SK-N-SH (cell line): ENCODE data around the gene LIMK1. TPM values are rescaled to one million over a fixed set of nuclear protein-coding genes. Genes with fewer than 3 reads are reported as not detected.
A peak's percentile ranks its signal among the peaks of the same experiment; 100 is the strongest.

Experiments used
- CTCF ChIA-PET: fragments of 300-600, 350-600 bp; formaldehyde crosslinking; extraction: SDS; loops from one replicate; lab custom pipeline; 2021; lab: Yijun Ruan, JAX
- POLR2A ChIA-PET: fragments of 350-600 bp; sonication (Branson Sonifier 250); formaldehyde crosslinking; extraction: SDS; loops from one replicate; lab custom pipeline; 2020; ENCODE audit warnings: antibody characterized with exemption, inconsistent platforms; lab: Yijun Ruan, JAX
- DNase-seq: peaks from one replicate; pipeline ENCODE4 v3.0.0; 2012
- H2AFZ ChIP-seq: fragments of 200-600 bp; sonication (generic); 2 replicates; pipeline ENCODE4 v1.8.1; 2016; ENCODE audit warnings: antibody characterized with exemption, mild to moderate bottlenecking, low read depth
- H3F3A ChIP-seq: fragments of 200-600 bp; sonication (generic); replicated peaks from 2 replicates; pipeline ENCODE3; 2016; ENCODE audit warnings: antibody characterized with exemption, mild to moderate bottlenecking; ENCODE audit not compliant: insufficient read depth
- H3K27ac ChIP-seq, 2 experiments: fragments of 200-500 bp in 1 of 2; fragments of 200-600 bp in 1 of 2; sonication (Bioruptor generic) in 1 of 2; sonication (generic), shearing (Covaris generic) in 1 of 2; 2 replicates each; pipeline versions ENCODE4 v1.5.1 to v1.6.1; 2014 to 2016; ENCODE audit warnings: low read depth in 2 of 2, inconsistent platforms in 1 of 2, low read length in 1 of 2, mild to moderate bottlenecking in 1 of 2, mixed read lengths in 1 of 2
- H3K27me3 ChIP-seq: fragments of 200-600 bp; sonication (generic), shearing (Covaris generic); 2 replicates; pipeline ENCODE4 v1.6.1; 2016; ENCODE audit warnings: mixed run types; ENCODE audit not compliant: insufficient read depth
- H3K36me3 ChIP-seq, 2 experiments: fragments of 200-500 bp in 1 of 2; fragments of 200-600 bp in 1 of 2; sonication (Bioruptor generic) in 1 of 2; sonication (generic) in 1 of 2; replicated peaks in 1 of 2; 2 replicates each; pipeline versions ENCODE3 to v1.5.1; 2014 to 2016; ENCODE audit warnings: low read length in 1 of 2, mild to moderate bottlenecking in 1 of 2; ENCODE audit not compliant: insufficient read depth in 2 of 2, control insufficient read depth in 1 of 2
- H3K4me1 ChIP-seq, 2 experiments: fragments of 200-500 bp in 1 of 2; fragments of 200-600 bp in 1 of 2; sonication (Bioruptor generic) in 1 of 2; sonication (generic), shearing (Covaris generic) in 1 of 2; 2 replicates each; pipeline versions ENCODE4 v1.5.1 to v1.6.1; 2014 to 2016; ENCODE audit warnings: low read depth in 1 of 2, low read length in 1 of 2, mixed run types in 1 of 2; ENCODE audit not compliant: insufficient read depth in 2 of 2, control insufficient read depth in 1 of 2
- H3K4me2 ChIP-seq: fragments of 200-600 bp; sonication (generic), shearing (Covaris generic); 2 replicates; pipeline ENCODE4 v1.6.1; 2017; ENCODE audit warnings: mixed run types
- H3K4me3 ChIP-seq, 2 experiments: fragments of 200-500 bp in 1 of 2; fragments of 200-600 bp in 1 of 2; sonication (Bioruptor generic) in 1 of 2; sonication (generic), shearing (Covaris generic) in 1 of 2; 2 replicates each; pipeline versions ENCODE4 v1.5.1 to v1.8.1; 2014 to 2016; ENCODE audit warnings: low read depth in 2 of 2, inconsistent platforms in 1 of 2, low read length in 1 of 2, mild to moderate bottlenecking in 1 of 2, mixed read lengths in 1 of 2, moderate library complexity in 1 of 2
- H3K79me2 ChIP-seq: fragments of 200-600 bp; sonication (generic); 2 replicates; pipeline ENCODE4 v1.8.1; 2017; ENCODE audit warnings: mild to moderate bottlenecking; ENCODE audit not compliant: insufficient read depth
- H3K9ac ChIP-seq: fragments of 200-600 bp; sonication (generic); 2 replicates; pipeline ENCODE4 v1.6.1; 2017; ENCODE audit warnings: mixed run types
- H3K9me2 ChIP-seq: fragments of 200-600 bp; sonication (generic); 2 replicates; pipeline ENCODE4 v1.6.1; 2017; ENCODE audit warnings: mixed run types
- H3K9me3 ChIP-seq: fragments of 200-600 bp; sonication (generic); 2 replicates; pipeline ENCODE4 v1.6.1; 2017; ENCODE audit warnings: mixed run types, mild to moderate bottlenecking, moderate library complexity
- H4K20me1 ChIP-seq: fragments of 200-600 bp; sonication (generic); 2 replicates; pipeline ENCODE4 v1.6.1; 2017; ENCODE audit warnings: mild to moderate bottlenecking, mixed run types; ENCODE audit not compliant: insufficient read depth
- EP300 ChIP-seq, 2 experiments: IDR thresholded peaks; 2 replicates each; pipeline versions ENCODE4 v1.4.0 to v1.6.1; 2012; ENCODE audit warnings: borderline replicate concordance in 1 of 2, low read depth in 1 of 2, low read length in 1 of 2
- MEF2A ChIP-seq: IDR thresholded peaks from 2 replicates; pipeline ENCODE4 v1.4.0; 2012; ENCODE audit warnings: low read depth, borderline replicate concordance
- MXI1 ChIP-seq: IDR thresholded peaks from 2 replicates; pipeline ENCODE4 v1.6.1; 2012; ENCODE audit warnings: mild to moderate bottlenecking, low read depth, low read length, improper control_type of control experiment
- POLR2AphosphoS5 ChIP-seq: IDR thresholded peaks from 2 replicates; pipeline ENCODE4 v1.6.1; 2012; ENCODE audit warnings: low read depth, low read length
- RXRA ChIP-seq: IDR thresholded peaks from 2 replicates; pipeline ENCODE4 v1.4.0; 2012; ENCODE audit warnings: low read depth, mild to moderate bottlenecking, borderline replicate concordance
- SIN3A ChIP-seq: IDR thresholded peaks from 2 replicates; pipeline ENCODE4 v1.6.1; 2012; ENCODE audit warnings: low read depth, mild to moderate bottlenecking, low read length, moderate library complexity, borderline replicate concordance
- TCF12 ChIP-seq: IDR thresholded peaks from 2 replicates; pipeline ENCODE4 v1.4.0; 2012
- USF1 ChIP-seq: IDR thresholded peaks from 2 replicates; pipeline ENCODE4 v1.4.0; 2012; ENCODE audit warnings: low read depth, borderline replicate concordance
- USF2 ChIP-seq: fragments of 150-350 bp; IDR thresholded peaks from 2 replicates; pipeline ENCODE4 v1.6.1; 2017; ENCODE audit warnings: antibody characterized with exemption, low read length, low read depth, borderline replicate concordance
- WGBS: methylation state at CpG from one replicate; pipeline ENCODE4 v1.1.6; 2017; ENCODE audit warnings: low lambda C conversion rate; 5-methylcytosine and 5-hydroxymethylcytosine counted together
- polyA plus RNA-seq, 3 experiments: library from polyadenylated mRNA; depleted of rRNA; stranded (reverse); fragments of >200 nt; gene quantifications; 2 replicates each; pipeline ENCODE4 v1.2.3, GENCODE V29; 2012
- TF ChIP-seq, protein P1 (sequence below): fragments of 200-600 bp; sonication (generic); IDR thresholded peaks from 2 replicates; pipeline ENCODE4 v1.6.1; 2017; ENCODE audit warnings: antibody characterized with exemption, mild to moderate bottlenecking, moderate library complexity
- TF ChIP-seq, protein P2 (sequence below): IDR thresholded peaks from 2 replicates; pipeline ENCODE4 v1.4.0; 2012; ENCODE audit warnings: low read depth

LIMK1 gene
- polyA plus RNA-seq, 1 of the 3 experiments (the other 2 are of a cell fraction), result 86.6 TPM

GRCh38 chr7:74092321-74092963, 8.8 kb downstream of the LIMK1 start (continued):
- TF ChIP-seq POLR2AphosphoS5 (no peak), MEF2A (no peak), SIN3A (no peak), TCF12 (no peak), EP300 (IDR thresholded peaks at IDR 0.05; ENCODE audit: borderline replicate concordance in 1 of 2, low read depth in 1 of 2, low read length in 1 of 2) (no peak), USF2 (no peak)
- TF ChIP-seq, protein P1, sequence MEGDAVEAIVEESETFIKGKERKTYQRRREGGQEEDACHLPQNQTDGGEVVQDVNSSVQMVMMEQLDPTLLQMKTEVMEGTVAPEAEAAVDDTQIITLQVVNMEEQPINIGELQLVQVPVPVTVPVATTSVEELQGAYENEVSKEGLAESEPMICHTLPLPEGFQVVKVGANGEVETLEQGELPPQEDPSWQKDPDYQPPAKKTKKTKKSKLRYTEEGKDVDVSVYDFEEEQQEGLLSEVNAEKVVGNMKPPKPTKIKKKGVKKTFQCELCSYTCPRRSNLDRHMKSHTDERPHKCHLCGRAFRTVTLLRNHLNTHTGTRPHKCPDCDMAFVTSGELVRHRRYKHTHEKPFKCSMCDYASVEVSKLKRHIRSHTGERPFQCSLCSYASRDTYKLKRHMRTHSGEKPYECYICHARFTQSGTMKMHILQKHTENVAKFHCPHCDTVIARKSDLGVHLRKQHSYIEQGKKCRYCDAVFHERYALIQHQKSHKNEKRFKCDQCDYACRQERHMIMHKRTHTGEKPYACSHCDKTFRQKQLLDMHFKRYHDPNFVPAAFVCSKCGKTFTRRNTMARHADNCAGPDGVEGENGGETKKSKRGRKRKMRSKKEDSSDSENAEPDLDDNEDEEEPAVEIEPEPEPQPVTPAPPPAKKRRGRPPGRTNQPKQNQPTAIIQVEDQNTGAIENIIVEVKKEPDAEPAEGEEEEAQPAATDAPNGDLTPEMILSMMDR, result no peak
- TF ChIP-seq, all 33 proteins: peak for 0

- Histone ChIP-seq H3K27me3 (no peaks in the 10 kb centered on the region), H3K9ac (peak overlapping the region; percentile 52; the same call in 1 of the 2 replicates), H3F3A (peaks cover 54% of the 10 kb centered on the region), H3K27ac (peak overlapping the region; percentile 95), H3K9me2 (no peaks in the 10 kb centered on the region), H4K20me1 (no peaks in the 10 kb centered on the region), H3K4me1 (peaks cover 40 to 42% of the 10 kb centered on the region in 2 experiments; a peak in 3 of 4 replicates), H3K4me2 (peak overlapping the region; percentile 96), H2AFZ (no peak overlapping the region), H3K4me3 (no peak overlapping the region; a peak in 2 of 4 replicates), H3K36me3 (peaks cover 21 to 50% of the 10 kb centered on the region in 2 experiments), H3K9me3 (no peaks in the 10 kb centered on the region), H3K79me2 (peaks cover 62% of the 10 kb centered on the region)
- 68% methylated on average over 9 of the region's 12 CpGs for WGBS
- POLR2A ChIA-PET, result interaction anchor here (1.5 to 2.3 kb wide), 3 partner anchors 9 to 80 kb away, joined by 3 to 10 read pairs (median 5); partner anchors contain the start of gene LIMK1
- peak; percentile 87 for DNase-seq
- TF ChIP-seq USF1 (no peak), RXRA (no peak), MXI1 (peak; percentile 78), POLR2AphosphoS5 (no peak)
- TF ChIP-seq, protein P2, sequence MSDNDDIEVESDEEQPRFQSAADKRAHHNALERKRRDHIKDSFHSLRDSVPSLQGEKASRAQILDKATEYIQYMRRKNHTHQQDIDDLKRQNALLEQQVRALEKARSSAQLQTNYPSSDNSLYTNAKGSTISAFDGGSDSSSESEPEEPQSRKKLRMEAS, result no peak
- CTCF ChIA-PET, result interaction anchor here (1.0 to 3.2 kb wide), 4 partner anchors 25 to 114 kb away, joined by 4 to 11 read pairs (median 7); no protein-coding TSS in a partner anchor
Measured at GRCh38 chr7:74092964-74093471, 9.4 kb downstream of the LIMK1 start.
